NCI-H2227 treated with DMSO at 0.1 percent for 48 hours (cell line): ENCODE measurements around the gene PCOLCE2.

Experiments
- DNase-seq: peaks from one replicate; lab custom pipeline; 2025; lab: John Stamatoyannopoulos, UW

The PCOLCE2 gene

GRCh38 chr3:142863930-142864920, 24.7 kb downstream of the PCOLCE2 start:
- no peak for DNase-seq

- DNase-seq: no peak
These were observed 25.7 kb downstream of the PCOLCE2 start for GRCh38 chr3:142863010-142863817.

- DNase-seq: no peak
These were observed 27.0 kb downstream of the PCOLCE2 start for GRCh38 chr3:142861926-142862325.

- DNase-seq: no peak
These were observed 30.8 kb downstream of the PCOLCE2 start for GRCh38 chr3:142858043-142858442.

GRCh38 chr3:142857056-142857455, 31.8 kb downstream of the PCOLCE2 start:
- no peak for DNase-seq

- DNase-seq: no peak
These were observed 35.4 kb downstream of the PCOLCE2 start for GRCh38 chr3:142853270-142854168.

- no peak for DNase-seq
These were observed 36.9 kb downstream of the PCOLCE2 start for GRCh38 chr3:142852009-142852408.

- DNase-seq: no peak
These were observed 38.4 kb downstream of the PCOLCE2 start for GRCh38 chr3:142850395-142851023.

- no peak for DNase-seq
These were observed 39.7 kb downstream of the PCOLCE2 start for GRCh38 chr3:142849148-142849547.

GRCh38 chr3:142846779-142847577, 41.9 kb downstream of the PCOLCE2 start:
- no peak for DNase-seq

GRCh38 chr3:142844339-142844977, 44.4 kb downstream of the PCOLCE2 start:
- no peak for DNase-seq

GRCh38 chr3:142839831-142840230, 49.1 kb downstream of the PCOLCE2 start:
- no peak for DNase-seq

- DNase-seq: no peak
These were observed 51.4 kb downstream of the PCOLCE2 start for GRCh38 chr3:142837526-142837925.

GRCh38 chr3:142828703-142829305, 60.1 kb downstream of the PCOLCE2 start:
- peak; percentile 62 for DNase-seq

- no peak for DNase-seq
These were observed 69.7 kb downstream of the PCOLCE2 start for GRCh38 chr3:142819179-142819578.

- no peak for DNase-seq
These were observed 70.2 kb downstream of the PCOLCE2 start for GRCh38 chr3:142818651-142819050.

- no peak for DNase-seq
These were observed 71.0 kb downstream of the PCOLCE2 start for GRCh38 chr3:142817897-142818296.

GRCh38 chr3:142817356-142817755, 71.5 kb downstream of the PCOLCE2 start:
- no peak for DNase-seq

GRCh38 chr3:142815803-142816202, 73.1 kb downstream of the PCOLCE2 start:
- DNase-seq: no peak

- no peak for DNase-seq
These were observed 79.6 kb downstream of the PCOLCE2 start for GRCh38 chr3:142809259-142809658.
